Osteocyte (in vitro differentiated cells): Measurements from ENCODE around the gene GLCE. TPM values are rescaled to one million over a fixed set of nuclear protein-coding genes. Genes with fewer than 3 reads are reported as not detected.

Source experiments
- DNase-seq: peaks from one replicate; pipeline ENCODE4 v3.0.0; 2021; ENCODE audit warnings: mixed read lengths; ENCODE audit not compliant: unreplicated experiment; ENCODE audit errors: extremely low spot score
- H3K27ac Mint-ChIP-seq: one replicate; pipeline ENCODE4 v1.8.0; 2021; ENCODE audit warnings: mild to moderate bottlenecking, mixed read lengths; ENCODE audit not compliant: unreplicated experiment
- H3K27me3 Mint-ChIP-seq: one replicate; pipeline ENCODE4 v1.8.0; 2021; ENCODE audit warnings: mixed read lengths; ENCODE audit not compliant: unreplicated experiment
- H3K36me3 Mint-ChIP-seq: one replicate; pipeline ENCODE4 v1.8.0; 2021; ENCODE audit warnings: mixed read lengths; ENCODE audit not compliant: unreplicated experiment
- H3K4me1 Mint-ChIP-seq: one replicate; pipeline ENCODE4 v1.8.0; 2021; ENCODE audit warnings: mixed read lengths; ENCODE audit not compliant: unreplicated experiment
- H3K4me3 Mint-ChIP-seq: one replicate; pipeline ENCODE4 v1.8.0; 2021; ENCODE audit warnings: mild to moderate bottlenecking, moderate library complexity, mixed read lengths; ENCODE audit not compliant: unreplicated experiment
- H3K9me3 Mint-ChIP-seq: one replicate; pipeline ENCODE4 v1.8.0; 2021; ENCODE audit warnings: mixed read lengths; ENCODE audit not compliant: unreplicated experiment
- CTCF ChIP-seq: fragments of 200-600 bp; sonication (generic); IDR thresholded peaks from 2 replicates; pipeline ENCODE4 v1.5.0; 2021; ENCODE audit warnings: antibody characterized with exemption, mild to moderate bottlenecking, moderate library complexity
- total RNA-seq: library from RNA; stranded (reverse); gene quantifications from 2 replicates; pipeline ENCODE4 v1.2.1, GENCODE V29; 2021

GLCE gene
- total RNA-seq, 1 donor from 2014 or later, result 19.5 TPM

- DNase-seq, result no peak
- Mint-ChIP-seq H3K36me3 (no peaks in the 10 kb centered on the region), H3K27me3 (peaks cover 7% of the 10 kb centered on the region), H3K27ac (no peak overlapping the region), H3K4me1 (peaks cover 3% of the 10 kb centered on the region), H3K4me3 (no peak overlapping the region), H3K9me3 (no peaks in the 10 kb centered on the region)
- TF ChIP-seq CTCF, result no peak
Measured at GRCh38 chr15:69275074-69275670, 114.7 kb downstream of the GLCE start.

- Mint-ChIP-seq H3K36me3 (no peaks in the 10 kb centered on the region), H3K4me1 (peaks cover 3% of the 10 kb centered on the region), H3K4me3 (no peak overlapping the region), H3K27me3 (peaks cover 7% of the 10 kb centered on the region), H3K9me3 (no peaks in the 10 kb centered on the region), H3K27ac (no peak overlapping the region)
- no peak for DNase-seq
- TF ChIP-seq CTCF, result no peak
Measured at GRCh38 chr15:69275933-69276560, 115.6 kb downstream of the GLCE start.

GRCh38 chr15:69277316-69277715, 116.9 kb downstream of the GLCE start:
- Mint-ChIP-seq H3K4me3 (no peak overlapping the region), H3K27me3 (peaks cover 7% of the 10 kb centered on the region), H3K27ac (no peak overlapping the region), H3K36me3 (no peaks in the 10 kb centered on the region), H3K4me1 (peaks cover 3% of the 10 kb centered on the region), H3K9me3 (no peaks in the 10 kb centered on the region)
- no peak for DNase-seq
- TF ChIP-seq CTCF, result no peak

- no peak overlapping the region for H3K4me3 Mint-ChIP-seq
- H3K27ac Mint-ChIP-seq, result no peak overlapping the region
- H3K9me3 Mint-ChIP-seq, result no peaks in the 10 kb centered on the region
- DNase-seq, result no peak
- H3K27me3 Mint-ChIP-seq, result peaks cover 6% of the 10 kb centered on the region
- no peaks in the 10 kb centered on the region for H3K36me3 Mint-ChIP-seq
- no peak for TF ChIP-seq CTCF
- peaks cover 3% of the 10 kb centered on the region for H3K4me1 Mint-ChIP-seq
Measured at GRCh38 chr15:69279636-69280035, 119.2 kb downstream of the GLCE start.

- no peak overlapping the region for H3K4me3 Mint-ChIP-seq
- H3K27me3 Mint-ChIP-seq, result peaks cover 4% of the 10 kb centered on the region
- H3K4me1 Mint-ChIP-seq, result peaks cover 3% of the 10 kb centered on the region
- H3K9me3 Mint-ChIP-seq, result no peaks in the 10 kb centered on the region
- TF ChIP-seq CTCF, result no peak
- no peak overlapping the region for H3K27ac Mint-ChIP-seq
- H3K36me3 Mint-ChIP-seq, result no peaks in the 10 kb centered on the region
- DNase-seq, result no peak
Measured at GRCh38 chr15:69280783-69281182, 120.3 kb downstream of the GLCE start.
